Hematopoietic multipotent progenitor cell (in vitro differentiated cells): ENCODE results near the gene PXK. TPM values are rescaled to one million over a fixed set of nuclear protein-coding genes. Genes with fewer than 3 reads are reported as not detected.
"Not testable (repeated sequence)": the region's sequence is repeated elsewhere in the genome, so short reads cannot be mapped to it uniquely, and the experiment has no call there.

Source experiments
- DNase-seq, 3 donors: peaks; one replicate each; pipeline ENCODE4 v3.0.0-alpha.2; 2011 to 2015; ENCODE audit warnings: low read depth in 2 of 3, low spot score in 2 of 3
- total RNA-seq: library from RNA; depleted of rRNA; stranded (reverse); fragments of >200 nt; gene quantifications from one replicate; pipeline ENCODE4 v1.2.3, GENCODE V29; 2012

Gene PXK
- 17.0 TPM for total RNA-seq

DNA sequence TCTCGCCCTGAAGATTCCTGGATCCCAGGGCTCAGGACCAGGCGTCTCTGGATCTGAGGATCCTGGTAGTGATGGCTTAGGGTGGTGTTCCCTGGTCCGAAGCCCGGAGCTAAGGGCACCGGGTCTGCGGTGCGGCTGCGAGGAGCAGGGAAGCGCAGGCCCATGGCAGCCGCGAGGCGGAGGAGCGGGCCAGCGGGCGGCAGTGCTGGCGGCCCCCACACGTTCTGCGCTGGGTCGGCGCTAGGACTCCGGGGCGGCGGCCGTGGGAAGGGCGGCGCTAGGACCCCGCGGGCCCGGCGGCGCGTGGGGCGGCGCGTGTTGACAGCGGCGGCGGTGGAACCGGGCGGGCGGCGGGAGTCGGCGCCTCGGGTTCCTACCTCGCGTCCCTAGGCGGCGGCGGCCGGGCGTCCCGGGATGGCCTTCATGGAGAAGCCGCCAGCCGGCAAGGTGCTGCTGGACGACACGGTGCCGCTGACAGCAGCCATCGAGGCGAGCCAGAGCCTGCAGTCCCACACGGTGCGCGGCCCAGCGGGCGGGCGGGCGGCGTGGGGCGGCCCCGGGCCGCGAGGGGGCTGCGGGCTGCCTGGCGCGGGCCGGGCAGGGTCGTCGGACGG lies at the start of gene PXK:
Gene PXK, plus strand, starts transcription at position 318 of the 614 bp plus-strand sequence. Its CDS starts 97 bp downstream, at position 415.
- DNase-seq: peak; percentile 53 to 81 (median 81)

GRCh38 chr3:58285334-58285733 lies 47.4 kb upstream of the PXK start:
- no peak for DNase-seq

GRCh38 chr3:58287354-58287753 lies 45.3 kb upstream of the PXK start:
- no peak for DNase-seq

DNA sequence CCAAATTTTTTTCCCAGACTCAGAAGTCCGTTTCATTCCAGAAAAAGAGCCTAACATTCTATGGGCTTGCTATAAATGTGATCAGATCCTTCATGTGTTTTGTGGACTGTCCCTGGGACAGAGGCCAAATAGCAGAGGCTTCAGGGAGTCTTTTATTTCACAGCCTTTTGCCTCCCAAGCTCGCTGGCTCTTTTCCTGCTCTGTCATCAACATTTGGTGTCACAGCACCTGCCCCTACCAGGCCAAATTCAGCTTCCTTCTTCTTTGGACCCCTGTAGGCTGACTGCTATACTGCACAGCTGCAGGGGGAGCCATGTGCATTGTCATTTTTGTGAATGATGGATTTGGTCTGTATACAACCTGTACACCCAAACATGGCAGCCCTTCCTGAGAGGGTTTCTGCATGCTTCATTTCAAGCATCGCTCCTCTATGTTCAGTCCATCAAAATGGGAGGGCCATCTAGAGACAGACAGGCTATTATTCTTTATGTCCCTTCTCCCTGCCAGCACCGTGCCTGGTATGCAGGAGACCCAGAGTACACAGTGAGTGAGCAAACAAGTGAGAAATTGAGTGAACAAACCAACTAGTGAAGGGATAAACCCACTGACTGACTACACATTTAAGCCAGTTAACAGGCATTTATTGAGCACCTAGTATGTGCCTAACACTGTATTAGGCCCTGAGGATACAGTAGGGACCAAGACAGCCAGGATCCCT lies 44.5 kb upstream of the PXK start:
- DNase-seq: peak in 1 of 3 donors; percentile 31

DNA sequence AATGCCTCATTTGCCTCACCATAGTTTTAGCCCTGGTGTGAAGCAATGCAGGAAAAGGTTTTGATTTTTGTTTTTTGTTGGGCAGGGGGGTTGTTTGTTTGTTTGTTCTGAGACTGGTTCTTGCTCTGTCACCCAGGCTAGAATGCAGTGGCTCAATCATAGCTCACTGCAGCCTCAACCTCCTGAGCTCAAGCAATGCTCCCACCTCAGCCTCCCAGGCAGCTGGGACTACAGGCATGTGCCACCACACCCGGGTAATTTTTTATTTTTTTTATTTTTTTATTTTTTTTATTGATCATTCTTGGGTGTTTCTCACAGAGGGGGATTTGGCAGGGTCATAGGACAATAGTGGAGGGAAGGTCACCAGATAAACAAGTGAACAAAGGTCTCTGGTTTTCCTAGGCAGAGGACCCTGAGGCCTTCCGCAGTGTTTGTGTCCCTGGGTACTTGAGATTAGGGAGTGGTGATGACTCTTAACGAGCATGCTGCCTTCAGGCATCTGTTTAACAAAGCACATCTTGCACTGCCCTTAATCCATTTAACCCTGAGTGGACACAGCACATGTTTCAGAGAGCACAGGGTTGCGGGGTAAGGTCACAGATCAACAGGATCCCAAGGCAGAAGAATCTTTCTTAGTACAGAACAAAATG lies 43.6 kb upstream of the PXK start:
- not testable (repeated sequence) for DNase-seq

DNA sequence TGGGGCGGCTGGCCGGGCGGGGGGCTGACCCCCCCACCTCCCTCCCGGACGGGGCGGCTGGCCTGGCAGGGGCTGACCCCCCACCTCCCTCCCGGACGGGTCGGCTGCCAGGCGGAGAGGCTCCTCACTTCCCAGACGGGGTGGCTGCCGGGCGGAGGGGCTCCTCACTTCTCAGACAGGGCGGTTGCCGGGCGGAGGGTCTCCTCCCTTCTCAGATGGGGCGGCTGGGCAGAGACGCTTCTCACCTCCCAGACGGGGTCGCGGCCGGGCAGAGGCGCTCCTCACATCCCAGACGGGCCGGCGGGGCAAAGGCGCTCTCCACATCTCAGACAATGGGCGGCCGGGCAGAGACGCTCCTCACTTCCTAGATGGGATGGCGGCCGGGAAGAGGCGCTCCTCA lies 42.2 kb upstream of the PXK start:
- DNase-seq: not testable (repeated sequence)

DNA sequence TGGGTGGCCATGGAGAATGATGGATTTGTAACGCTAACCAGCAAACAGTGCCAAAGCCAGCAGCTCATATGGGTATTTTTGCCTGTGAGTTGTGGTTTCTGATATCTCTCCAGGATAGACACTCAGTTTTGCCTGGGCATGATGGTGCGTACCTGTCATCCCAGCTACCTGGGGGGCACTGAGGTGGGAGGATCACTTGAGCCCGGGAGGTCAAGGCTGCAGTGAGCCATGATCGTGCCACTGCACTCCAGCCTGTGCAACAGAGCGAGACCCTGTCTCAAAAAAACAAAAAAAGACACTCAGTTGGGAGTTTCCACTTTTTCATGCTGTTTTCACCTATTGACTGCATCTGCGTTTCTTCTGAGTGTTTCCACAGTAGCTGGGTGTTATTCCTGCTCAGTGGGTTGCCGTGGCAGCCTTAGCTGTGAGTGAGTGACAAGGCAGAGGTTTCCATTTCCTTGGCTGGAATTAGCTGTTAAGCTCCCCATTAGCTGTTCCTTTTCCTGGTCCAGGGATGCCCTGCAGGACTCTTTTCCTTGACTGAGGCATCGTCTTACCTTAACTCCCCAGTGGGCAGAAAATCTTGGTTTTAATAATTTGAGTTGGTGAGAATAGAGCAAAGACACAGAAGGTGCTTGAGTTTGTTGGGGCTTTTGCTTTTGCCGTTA lies 40.9 kb upstream of the PXK start:
- DNase-seq: no peak

- no peak for DNase-seq
Observed at GRCh38 chr3:58292866-58293265, 39.8 kb upstream of the PXK start.

- no peak for DNase-seq
Observed at GRCh38 chr3:58293516-58293915, 39.2 kb upstream of the PXK start.

DNA sequence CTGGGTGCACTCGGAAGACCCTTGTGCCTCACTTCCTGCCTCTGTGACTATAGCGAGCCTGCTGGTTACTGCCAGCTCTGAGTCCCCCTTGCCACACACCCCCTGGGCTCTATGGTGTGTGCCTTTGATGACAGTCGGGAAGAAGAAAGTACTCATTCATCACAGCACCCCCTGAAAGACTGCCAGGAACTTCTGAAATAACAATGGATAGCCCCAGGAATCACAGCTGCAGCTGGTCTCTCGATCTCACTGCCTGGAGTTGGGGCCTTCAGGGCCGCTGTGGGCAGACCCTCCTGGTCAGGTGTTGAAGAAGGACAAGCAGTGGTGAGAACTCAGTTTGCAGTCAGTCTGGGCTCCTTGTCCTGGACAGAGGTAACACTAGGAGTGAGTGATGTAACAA lies 36.4 kb upstream of the PXK start:
- no peak for DNase-seq

- no peak for DNase-seq
Observed at GRCh38 chr3:58296843-58297242, 35.8 kb upstream of the PXK start.

DNA sequence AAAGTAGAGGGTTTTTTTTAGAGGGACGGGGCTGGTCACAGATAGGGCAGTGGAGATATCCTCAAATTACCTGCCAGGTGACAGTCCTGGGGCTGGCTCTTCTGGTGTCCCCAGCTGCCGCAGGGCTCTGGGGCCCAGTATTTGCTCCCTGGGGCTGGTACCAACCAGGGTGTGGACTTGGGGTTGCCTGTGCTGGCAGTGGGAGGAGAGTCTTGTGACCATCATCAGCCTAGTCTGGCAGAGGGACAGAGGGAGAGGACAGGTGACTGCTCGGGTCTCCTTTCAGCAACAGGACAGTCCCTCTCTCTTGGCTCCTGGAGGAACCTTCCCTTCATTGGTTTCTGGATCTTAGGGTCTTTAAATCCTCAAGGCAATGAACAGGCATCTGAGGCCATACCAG lies 34.5 kb upstream of the PXK start:
- no peak for DNase-seq

GRCh38 chr3:58299075-58299474 lies 33.6 kb upstream of the PXK start:
- no peak for DNase-seq

- peak in 1 of 3 donors; percentile 56 for DNase-seq
Observed at GRCh38 chr3:58299839-58300516, 32.7 kb upstream of the PXK start.

GRCh38 chr3:58305882-58306711 lies 26.6 kb upstream of the PXK start, which contains the start of the genes HTD2 and RPP14:
HTD2 (plus strand) TSS chr3:58306520; CDS start chr3:58317614, 11,094 bp downstream.
RPP14 (plus strand) TSS chr3:58306245; CDS start chr3:58310330, 4,085 bp downstream.
- DNase-seq: peak; percentile 99 to 100 (median 99)

- peak; percentile 28 to 82 (median 75) for DNase-seq
Observed at GRCh38 chr3:58307639-58308215, 25.0 kb upstream of the PXK start.

- no peak for DNase-seq
Observed at GRCh38 chr3:58308728-58309127, 24.0 kb upstream of the PXK start.

GRCh38 chr3:58317811-58318210 lies 14.9 kb upstream of the PXK start:
- DNase-seq: no peak

DNA sequence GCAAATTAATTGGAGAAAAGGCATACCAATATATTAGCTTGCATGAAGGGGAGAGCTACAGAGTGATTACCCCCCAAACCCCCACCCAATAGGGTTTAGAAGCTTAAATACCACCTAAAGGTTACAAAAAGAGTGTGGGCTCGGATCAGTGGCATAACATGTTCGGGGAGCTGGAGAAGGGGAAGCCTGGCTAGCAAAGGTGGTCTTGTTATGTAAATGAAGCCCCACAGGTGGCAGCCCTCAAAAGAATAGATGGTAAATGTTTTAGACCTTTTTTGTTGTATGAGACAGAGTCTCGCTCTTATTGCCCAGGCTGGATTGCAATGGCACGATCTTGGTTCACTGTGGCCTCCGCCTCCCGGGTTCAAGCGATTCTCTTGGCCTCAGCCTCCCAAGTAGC lies 10.9 kb upstream of the PXK start:
- DNase-seq: no peak
